Psoas muscle (tissue), 8 donors: Measurements from ENCODE around the gene LCN15. TPM values are rescaled to one million over a fixed set of nuclear protein-coding genes. Genes with fewer than 3 reads are reported as not detected.

ENCODE experiments used
- ATAC-seq, 4 donors: fragments of 200-7000 bp; cut with Tn5 transposase; one replicate each; pipeline ENCODE4 v1.9.1; 2020; ENCODE audit warnings: moderate library complexity in 3 of 4, mild to moderate bottlenecking in 2 of 4
- DNase-seq, 2 donors: peaks; one replicate each; pipeline ENCODE4 v3.0.0-alpha.2; 2020
- H3K27ac ChIP-seq: fragments of 200-600 bp; one replicate; pipeline ENCODE4 v1.8.0; 2022
- H3K27me3 ChIP-seq, 3 donors: fragments of 200-600 bp in 1 of 3; one replicate each; pipeline versions ENCODE4 v1.6.1 to v1.8.0; 2013 to 2022; ENCODE audit warnings: low read length in 2 of 3, mild to moderate bottlenecking in 2 of 3, moderate library complexity in 1 of 3; ENCODE audit not compliant: insufficient read depth in 3 of 3
- H3K36me3 ChIP-seq, 2 donors: fragments of 200-600 bp in 1 of 2; one replicate each; pipeline versions ENCODE4 v1.6.1 to v1.8.0; 2013 to 2022; ENCODE audit warnings: low read depth in 1 of 2, mild to moderate bottlenecking in 1 of 2, moderate library complexity in 1 of 2; ENCODE audit not compliant: insufficient read depth in 1 of 2
- H3K4me1 ChIP-seq: fragments of 200-600 bp; one replicate; pipeline ENCODE4 v1.8.0; 2022
- H3K4me3 ChIP-seq: fragments of 200-600 bp; one replicate; pipeline ENCODE4 v1.8.0; 2022; ENCODE audit warnings: mild to moderate bottlenecking
- H3K9me3 ChIP-seq: fragments of 200-600 bp; one replicate; pipeline ENCODE4 v1.8.0; 2022
- WGBS, 3 donors: extraction: QIAGEN DNeasy Blood & Tissue Kit; methylation state at CpG; one replicate each; pipeline versions ENCODE4 v1.1.6 to v1.1.7; 2013; 5-methylcytosine and 5-hydroxymethylcytosine counted together
- intact Hi-C, 2 donors: fragments of 100-400 bp; cut with DNase I; formaldehyde crosslinking; loops; one replicate each; pipeline versions ENCODE4 v1.11.0 to v1.14.2; 2022
- polyA plus RNA-seq, 3 donors: library from polyadenylated mRNA; stranded (reverse); fragments of 200-250 nt; gene quantifications; one replicate each; pipeline ENCODE4 v1.2.3, GENCODE V29; 2013
- total RNA-seq, 4 donors: library from RNA; stranded (reverse); fragmentation: NEBNext Ultra II Directional in 2 of 4; extraction: Animal tissue kit (Norgen Biotek cat#: 25700) in 2 of 4; gene quantifications; one replicate each; pipeline versions ENCODE4 v1.2.1 to v1.2.4, GENCODE V29; 2021 to 2023
- TF ChIP-seq, protein P1 (sequence below): fragments of 200-600 bp; IDR thresholded peaks from one replicate; pipeline ENCODE4 v1.8.0; 2022; ENCODE audit warnings: antibody characterized with exemption
- donor health status: healthy with polysubstance abuse.
- donor health status: DM: no; HTN: no; CAD: no; lungs with moderate emphysema.
- donor health status: Bipolar disorder and iron deficiency.
- donor health status: healthy.
- donor health status: DM: yes; HTN: yes; CAD: no.
- donor health status: DM: no; HTN: no; CAD: no.
- donor health status: DM: no; HTN: no; CAD: no.
- donor health status: DM: yes; HTN: yes; CAD: no.

The LCN15 gene
- total and polyA plus RNA-seq, 7 donors = 0.14 to 1.4 (median 0.22) TPM; not detected in 4

DNA sequence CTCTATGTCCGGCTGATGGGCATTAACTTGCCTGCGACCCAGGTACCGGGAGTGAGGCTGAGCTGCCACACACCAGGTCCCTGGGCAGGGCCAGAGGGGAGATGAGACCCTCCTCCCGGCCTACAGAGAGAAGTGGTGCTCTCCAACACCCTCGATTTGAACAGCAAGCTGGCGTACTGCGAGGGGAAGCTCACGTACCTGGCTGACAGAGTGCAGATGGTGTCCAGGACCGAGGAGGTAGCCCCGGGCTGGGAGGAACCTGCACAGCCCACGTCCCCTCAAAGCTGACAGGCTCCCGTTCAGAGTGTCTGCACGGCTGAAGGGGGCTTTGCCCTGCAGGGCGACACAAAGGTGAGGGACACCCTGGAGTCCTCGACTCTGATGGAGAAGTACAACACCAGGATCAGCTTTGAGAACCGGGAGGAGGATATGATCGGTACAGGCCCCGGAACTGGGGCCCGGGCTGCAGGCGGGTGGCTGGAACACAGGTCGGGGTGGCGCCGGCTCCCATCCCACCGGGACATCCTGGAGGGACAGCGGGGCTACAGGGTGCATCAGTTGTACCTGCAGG lies 42.4 kb upstream of the LCN15 start:
- H3K9me3 ChIP-seq = no peaks in the 10 kb centered on the region
- H3K4me3 ChIP-seq = peak overlapping the region; percentile 94
- H3K4me1 ChIP-seq = peaks cover 36% of the 10 kb centered on the region
- WGBS, 3 donors = 71 to 78% (median 74%) methylated on average over 25 of the region's 25 CpGs
- peaks cover 0 to 2% (median 0%) of the 10 kb centered on the region in 3 donors for H3K27me3 ChIP-seq
- no peak for DNase-seq
- peaks cover 0 to 10% of the 10 kb centered on the region in 2 donors for H3K36me3 ChIP-seq
- peak overlapping the region; percentile 87 for H3K27ac ChIP-seq
- intact Hi-C loops = loop anchor here in 1 of 2 donors (1.0 kb wide), 1 partner anchor 15 kb away; the partner anchor contains the start of gene TMEM141
- peak in 3 of 4 donors; percentile 2 to 6 (median 4) for ATAC-seq
- TF ChIP-seq, protein P1, sequence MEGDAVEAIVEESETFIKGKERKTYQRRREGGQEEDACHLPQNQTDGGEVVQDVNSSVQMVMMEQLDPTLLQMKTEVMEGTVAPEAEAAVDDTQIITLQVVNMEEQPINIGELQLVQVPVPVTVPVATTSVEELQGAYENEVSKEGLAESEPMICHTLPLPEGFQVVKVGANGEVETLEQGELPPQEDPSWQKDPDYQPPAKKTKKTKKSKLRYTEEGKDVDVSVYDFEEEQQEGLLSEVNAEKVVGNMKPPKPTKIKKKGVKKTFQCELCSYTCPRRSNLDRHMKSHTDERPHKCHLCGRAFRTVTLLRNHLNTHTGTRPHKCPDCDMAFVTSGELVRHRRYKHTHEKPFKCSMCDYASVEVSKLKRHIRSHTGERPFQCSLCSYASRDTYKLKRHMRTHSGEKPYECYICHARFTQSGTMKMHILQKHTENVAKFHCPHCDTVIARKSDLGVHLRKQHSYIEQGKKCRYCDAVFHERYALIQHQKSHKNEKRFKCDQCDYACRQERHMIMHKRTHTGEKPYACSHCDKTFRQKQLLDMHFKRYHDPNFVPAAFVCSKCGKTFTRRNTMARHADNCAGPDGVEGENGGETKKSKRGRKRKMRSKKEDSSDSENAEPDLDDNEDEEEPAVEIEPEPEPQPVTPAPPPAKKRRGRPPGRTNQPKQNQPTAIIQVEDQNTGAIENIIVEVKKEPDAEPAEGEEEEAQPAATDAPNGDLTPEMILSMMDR = no peak

DNA sequence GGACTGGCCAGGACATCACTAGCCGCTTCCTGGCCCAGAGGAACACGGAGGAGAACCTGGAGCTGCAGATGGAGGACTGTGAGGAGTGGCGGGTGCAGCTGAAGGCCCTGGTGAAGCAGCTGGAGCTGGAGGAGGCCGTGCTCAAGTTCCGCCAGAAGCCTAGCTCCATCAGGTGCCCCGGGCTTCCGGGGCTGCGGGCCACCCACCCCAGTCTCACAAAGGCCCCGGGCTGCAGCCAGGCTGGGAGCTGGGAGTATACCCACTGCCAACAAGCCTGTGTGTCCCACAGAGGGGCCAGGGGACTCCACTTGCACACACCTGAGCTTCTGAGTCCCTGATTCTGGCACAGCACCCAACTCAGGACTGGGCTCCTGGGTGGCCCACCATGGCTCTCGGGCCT lies 41.7 kb upstream of the LCN15 start:
- H3K9me3 ChIP-seq = no peaks in the 10 kb centered on the region
- DNase-seq (no peak), ATAC-seq (no peak)
- H3K4me1 ChIP-seq = peaks cover 36% of the 10 kb centered on the region
- H3K27me3 ChIP-seq = peaks cover 0 to 9% (median 0%) of the 10 kb centered on the region in 3 donors
- no peak overlapping the region for H3K4me3 ChIP-seq
- intact Hi-C loops = no loop called here
- no peak overlapping the region for H3K27ac ChIP-seq
- WGBS, 3 donors = 95 to 100% (median 95%) methylated on average over 7 to 10 of the region's 10 CpGs
- H3K36me3 ChIP-seq = peaks cover 0 to 10% of the 10 kb centered on the region in 2 donors
- TF ChIP-seq, protein P1 = no peak

DNA sequence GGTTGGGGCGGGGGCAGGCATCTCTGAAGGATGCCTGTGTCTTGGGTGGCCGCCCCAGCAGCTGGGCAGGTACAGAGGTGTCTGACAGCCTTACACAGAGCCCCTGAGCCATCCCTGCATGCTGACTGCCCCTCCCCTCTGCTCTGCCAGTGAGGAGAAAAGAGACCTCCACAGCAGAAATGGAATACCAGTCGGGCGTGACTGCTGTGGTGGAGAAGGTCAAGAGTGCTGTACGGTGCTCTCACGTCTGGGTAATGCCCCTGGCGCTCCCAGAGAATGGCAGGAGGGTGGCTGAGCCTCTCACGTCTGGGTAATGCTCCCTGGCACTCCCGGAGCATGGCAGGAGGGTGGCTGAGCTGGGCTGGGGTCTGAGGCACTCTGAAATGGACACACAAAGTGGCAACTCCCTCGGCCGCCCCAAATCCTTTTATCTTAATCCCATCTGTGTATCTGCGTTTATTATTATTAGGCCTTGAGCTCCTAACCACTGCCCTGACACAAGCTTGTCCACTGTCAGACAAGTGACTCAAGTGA lies 41.0 kb upstream of the LCN15 start:
- 92 to 94% (median 93%) methylated on average over 11 to 12 of the region's 12 CpGs for WGBS, 3 donors
- Histone ChIP-seq H3K36me3 (peaks cover 0 to 8% of the 10 kb centered on the region in 2 donors), H3K27me3 (peaks cover 0 to 17% (median 0%) of the 10 kb centered on the region in 3 donors), H3K4me1 (peaks cover 28% of the 10 kb centered on the region), H3K4me3 (no peak overlapping the region), H3K9me3 (no peaks in the 10 kb centered on the region), H3K27ac (no peak overlapping the region)
- ATAC-seq (no peak), DNase-seq (no peak)
- TF ChIP-seq, protein P1 = no peak
- intact Hi-C loops = no loop called here

DNA sequence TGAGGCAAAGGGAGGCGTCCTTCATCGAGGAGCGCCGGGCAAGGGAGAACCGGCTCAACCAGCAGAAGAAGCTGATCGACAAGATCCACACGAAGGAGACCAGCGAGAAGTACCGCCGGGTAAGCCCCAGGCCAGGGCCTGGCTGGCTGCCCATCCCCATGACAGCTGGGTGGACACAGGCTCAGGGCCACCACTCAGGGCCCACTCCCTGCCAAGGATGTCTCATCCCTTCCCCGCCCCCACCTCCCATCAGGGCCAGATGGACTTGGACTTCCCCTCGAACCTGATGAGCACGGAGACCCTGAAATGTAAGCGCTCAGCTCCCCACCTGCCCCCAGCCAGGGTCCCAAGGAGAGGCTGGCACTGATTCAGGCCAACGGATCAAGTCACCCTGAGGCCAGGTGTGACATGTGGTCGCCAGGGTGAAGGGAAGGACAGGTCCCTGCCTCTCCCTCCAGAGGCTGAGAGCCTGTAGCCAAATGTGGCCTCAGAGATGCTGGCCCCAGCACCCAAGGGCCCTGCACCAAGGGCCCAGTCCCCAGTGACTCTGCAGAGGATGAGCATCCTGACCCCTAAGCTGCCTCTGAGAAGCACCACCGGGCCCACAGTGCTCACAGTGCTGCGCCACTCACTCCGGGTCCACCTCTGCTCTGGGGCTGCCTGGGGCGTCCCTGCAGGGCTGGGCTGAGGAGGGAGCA lies 40.3 kb upstream of the LCN15 start:
- Histone ChIP-seq H3K9me3 (no peaks in the 10 kb centered on the region), H3K4me3 (no peak overlapping the region), H3K36me3 (peaks cover 0 to 2% of the 10 kb centered on the region in 2 donors), H3K4me1 (peaks cover 25% of the 10 kb centered on the region), H3K27ac (no peak overlapping the region), H3K27me3 (peaks cover 0 to 23% (median 0%) of the 10 kb centered on the region in 3 donors)
- intact Hi-C loops = no loop called here
- WGBS, 3 donors = 63 to 68% (median 65%) methylated on average over 19 to 20 of the region's 20 CpGs
- TF ChIP-seq, protein P1 = no peak
- ATAC-seq (no peak), DNase-seq (no peak)
